ENCODE data around the gene NLRP12.

DNA sequence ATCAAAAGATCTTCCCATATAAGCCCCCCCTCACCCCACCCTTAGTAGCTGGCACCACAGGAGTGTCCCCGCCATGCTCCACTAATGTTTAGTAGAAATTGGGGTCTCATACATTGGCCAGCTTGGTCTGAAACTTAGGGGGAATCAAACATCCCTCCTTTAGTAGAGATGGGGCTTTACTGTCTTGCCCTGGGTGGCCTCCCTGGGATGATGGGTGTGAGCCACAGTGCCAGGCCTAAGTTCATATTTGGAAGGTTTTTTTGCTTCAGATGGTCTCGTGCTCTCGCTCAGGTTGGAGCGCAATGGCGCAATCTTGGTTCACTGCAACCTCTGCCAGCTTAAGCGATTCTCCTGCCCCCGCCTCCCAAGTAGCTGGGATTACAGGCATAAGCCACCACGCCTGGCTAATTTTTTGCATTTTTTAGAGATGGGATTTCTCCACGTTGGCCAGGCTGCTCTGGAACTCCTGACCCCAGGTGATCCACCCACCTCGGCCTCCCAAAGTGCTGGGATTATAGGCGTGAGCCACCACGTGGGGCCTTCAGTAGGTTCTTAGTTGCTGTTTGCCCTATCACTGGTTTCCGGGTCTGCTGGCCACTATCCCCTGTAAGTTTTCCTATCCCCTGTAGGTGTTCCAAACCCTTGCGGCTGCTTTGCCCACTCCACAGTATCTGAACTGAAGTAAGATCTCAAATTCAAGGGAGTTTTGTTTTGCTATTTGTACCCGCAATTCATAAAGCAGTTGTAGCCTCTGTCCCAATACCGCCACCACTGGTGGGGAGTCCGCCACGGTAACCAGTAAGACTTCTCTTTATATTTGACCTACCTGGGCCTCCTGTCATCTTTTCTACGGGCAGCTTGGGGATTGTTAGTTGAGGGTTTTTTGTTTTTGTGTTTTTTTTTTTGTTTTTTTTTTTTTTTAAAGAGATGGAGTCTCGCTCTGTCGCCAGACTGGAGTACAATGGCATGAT is 34.1 kb downstream of the NLRP12 start:
- no peak for TF ChIP-seq POLR2A (IDR thresholded peaks at IDR 0.05; ENCODE audit: low read length)
- TF ChIP-seq GATA1 (IDR thresholded peaks at IDR 0.05; ENCODE audit: low read depth, low read length): no peak

Measured in erythroblast (primary cell).